Measurements from ENCODE around the gene LRWD1. TPM values are rescaled to one million over a fixed set of nuclear protein-coding genes. Genes with fewer than 3 reads are reported as not detected.

The LRWD1 gene
- total and polyA plus RNA-seq, 9 of the 15 experiments (the other 6 are each of a cell fraction or from before 2014, with no cell fraction given), result 0.61 to 66.0 (median 33.2) TPM

GRCh38 chr7:102433219-102434038 is 31.4 kb upstream of the LRWD1 start, which contains the start of gene ORAI2 (continued):
- TF ChIP-seq ZNF695 (CRISPR knock-in tag; IDR thresholded peaks at IDR 0.05) (no peak), SRSF3 (IDR thresholded peaks at IDR 0.05; ENCODE audit: insufficient read depth, low read length) (no peak), ZNF282 (CRISPR knock-in tag; IDR thresholded peaks at IDR 0.05) (no peak), PHF21A (IDR thresholded peaks at IDR 0.05; ENCODE audit: borderline replicate concordance, low read depth) (no peak), HDAC6 (IDR thresholded peaks at IDR 0.05; ENCODE audit: low read depth, low read length) (no peak), ZNF445 (CRISPR knock-in tag; IDR thresholded peaks at IDR 0.05; ENCODE audit: low read depth) (no peak), MCM7 (IDR thresholded peaks at IDR 0.05) (no peak), CTBP1 (IDR thresholded peaks at IDR 0.05; ENCODE audit: borderline replicate concordance) (peak; percentile 25; the same call in 1 of the 2 replicates), MBD2 (IDR thresholded peaks at IDR 0.05; ENCODE audit: borderline replicate concordance, low read depth) (no peak), CHD2 (IDR thresholded peaks at IDR 0.05; ENCODE audit: low read depth, low read length) (no peak), SIX5 (IDR thresholded peaks at IDR 0.05; ENCODE audit: borderline replicate concordance in 1 of 2, insufficient read depth in 1 of 2, low read depth in 1 of 2, low read length in 2 of 2) (no peak), KHSRP (IDR thresholded peaks at IDR 0.05) (no peak), RBM14 (IDR thresholded peaks at IDR 0.05; ENCODE audit: borderline replicate concordance, insufficient read depth, low read depth, low read length) (no peak), KDM2B (CRISPR knock-in tag; IDR thresholded peaks at IDR 0.05) (no peak), ZNF124 (CRISPR knock-in tag; IDR thresholded peaks at IDR 0.05) (no peak)
- TF ChIP-seq, protein P1, sequence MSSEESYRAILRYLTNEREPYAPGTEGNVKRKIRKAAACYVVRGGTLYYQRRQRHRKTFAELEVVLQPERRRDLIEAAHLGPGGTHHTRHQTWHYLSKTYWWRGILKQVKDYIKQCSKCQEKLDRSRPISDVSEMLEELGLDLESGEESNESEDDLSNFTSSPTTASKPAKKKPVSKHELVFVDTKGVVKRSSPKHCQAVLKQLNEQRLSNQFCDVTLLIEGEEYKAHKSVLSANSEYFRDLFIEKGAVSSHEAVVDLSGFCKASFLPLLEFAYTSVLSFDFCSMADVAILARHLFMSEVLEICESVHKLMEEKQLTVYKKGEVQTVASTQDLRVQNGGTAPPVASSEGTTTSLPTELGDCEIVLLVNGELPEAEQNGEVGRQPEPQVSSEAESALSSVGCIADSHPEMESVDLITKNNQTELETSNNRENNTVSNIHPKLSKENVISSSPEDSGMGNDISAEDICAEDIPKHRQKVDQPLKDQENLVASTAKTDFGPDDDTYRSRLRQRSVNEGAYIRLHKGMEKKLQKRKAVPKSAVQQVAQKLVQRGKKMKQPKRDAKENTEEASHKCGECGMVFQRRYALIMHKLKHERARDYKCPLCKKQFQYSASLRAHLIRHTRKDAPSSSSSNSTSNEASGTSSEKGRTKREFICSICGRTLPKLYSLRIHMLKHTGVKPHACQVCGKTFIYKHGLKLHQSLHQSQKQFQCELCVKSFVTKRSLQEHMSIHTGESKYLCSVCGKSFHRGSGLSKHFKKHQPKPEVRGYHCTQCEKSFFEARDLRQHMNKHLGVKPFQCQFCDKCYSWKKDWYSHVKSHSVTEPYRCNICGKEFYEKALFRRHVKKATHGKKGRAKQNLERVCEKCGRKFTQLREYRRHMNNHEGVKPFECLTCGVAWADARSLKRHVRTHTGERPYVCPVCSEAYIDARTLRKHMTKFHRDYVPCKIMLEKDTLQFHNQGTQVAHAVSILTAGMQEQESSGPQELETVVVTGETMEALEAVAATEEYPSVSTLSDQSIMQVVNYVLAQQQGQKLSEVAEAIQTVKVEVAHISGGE (CRISPR knock-in tag; IDR thresholded peaks at IDR 0.05), result no peak
- TF ChIP-seq, protein P2, sequence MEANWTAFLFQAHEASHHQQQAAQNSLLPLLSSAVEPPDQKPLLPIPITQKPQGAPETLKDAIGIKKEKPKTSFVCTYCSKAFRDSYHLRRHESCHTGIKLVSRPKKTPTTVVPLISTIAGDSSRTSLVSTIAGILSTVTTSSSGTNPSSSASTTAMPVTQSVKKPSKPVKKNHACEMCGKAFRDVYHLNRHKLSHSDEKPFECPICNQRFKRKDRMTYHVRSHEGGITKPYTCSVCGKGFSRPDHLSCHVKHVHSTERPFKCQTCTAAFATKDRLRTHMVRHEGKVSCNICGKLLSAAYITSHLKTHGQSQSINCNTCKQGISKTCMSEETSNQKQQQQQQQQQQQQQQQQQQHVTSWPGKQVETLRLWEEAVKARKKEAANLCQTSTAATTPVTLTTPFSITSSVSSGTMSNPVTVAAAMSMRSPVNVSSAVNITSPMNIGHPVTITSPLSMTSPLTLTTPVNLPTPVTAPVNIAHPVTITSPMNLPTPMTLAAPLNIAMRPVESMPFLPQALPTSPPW (CRISPR knock-in tag; IDR thresholded peaks at IDR 0.05), result peak; percentile 98
- TF ChIP-seq, protein P3, sequence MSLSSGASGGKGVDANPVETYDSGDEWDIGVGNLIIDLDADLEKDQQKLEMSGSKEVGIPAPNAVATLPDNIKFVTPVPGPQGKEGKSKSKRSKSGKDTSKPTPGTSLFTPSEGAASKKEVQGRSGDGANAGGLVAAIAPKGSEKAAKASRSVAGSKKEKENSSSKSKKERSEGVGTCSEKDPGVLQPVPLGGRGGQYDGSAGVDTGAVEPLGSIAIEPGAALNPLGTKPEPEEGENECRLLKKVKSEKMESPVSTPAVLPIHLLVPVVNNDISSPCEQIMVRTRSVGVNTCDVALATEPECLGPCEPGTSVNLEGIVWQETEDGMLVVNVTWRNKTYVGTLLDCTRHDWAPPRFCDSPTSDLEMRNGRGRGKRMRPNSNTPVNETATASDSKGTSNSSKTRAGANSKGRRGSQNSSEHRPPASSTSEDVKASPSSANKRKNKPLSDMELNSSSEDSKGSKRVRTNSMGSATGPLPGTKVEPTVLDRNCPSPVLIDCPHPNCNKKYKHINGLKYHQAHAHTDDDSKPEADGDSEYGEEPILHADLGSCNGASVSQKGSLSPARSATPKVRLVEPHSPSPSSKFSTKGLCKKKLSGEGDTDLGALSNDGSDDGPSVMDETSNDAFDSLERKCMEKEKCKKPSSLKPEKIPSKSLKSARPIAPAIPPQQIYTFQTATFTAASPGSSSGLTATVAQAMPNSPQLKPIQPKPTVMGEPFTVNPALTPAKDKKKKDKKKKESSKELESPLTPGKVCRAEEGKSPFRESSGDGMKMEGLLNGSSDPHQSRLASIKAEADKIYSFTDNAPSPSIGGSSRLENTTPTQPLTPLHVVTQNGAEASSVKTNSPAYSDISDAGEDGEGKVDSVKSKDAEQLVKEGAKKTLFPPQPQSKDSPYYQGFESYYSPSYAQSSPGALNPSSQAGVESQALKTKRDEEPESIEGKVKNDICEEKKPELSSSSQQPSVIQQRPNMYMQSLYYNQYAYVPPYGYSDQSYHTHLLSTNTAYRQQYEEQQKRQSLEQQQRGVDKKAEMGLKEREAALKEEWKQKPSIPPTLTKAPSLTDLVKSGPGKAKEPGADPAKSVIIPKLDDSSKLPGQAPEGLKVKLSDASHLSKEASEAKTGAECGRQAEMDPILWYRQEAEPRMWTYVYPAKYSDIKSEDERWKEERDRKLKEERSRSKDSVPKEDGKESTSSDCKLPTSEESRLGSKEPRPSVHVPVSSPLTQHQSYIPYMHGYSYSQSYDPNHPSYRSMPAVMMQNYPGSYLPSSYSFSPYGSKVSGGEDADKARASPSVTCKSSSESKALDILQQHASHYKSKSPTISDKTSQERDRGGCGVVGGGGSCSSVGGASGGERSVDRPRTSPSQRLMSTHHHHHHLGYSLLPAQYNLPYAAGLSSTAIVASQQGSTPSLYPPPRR (CRISPR knock-in tag; IDR thresholded peaks at IDR 0.05; ENCODE audit: borderline replicate concordance), result no peak

All from K562 (cell line).